C1 segment of cervical spinal cord (tissue), 14 donors: ENCODE measurements around the gene WSCD2.

Experiments
- DNase-seq, 14 donors: peaks; one replicate each; lab custom pipeline; 2025; lab: John Stamatoyannopoulos, UW

Gene WSCD2

DNA sequence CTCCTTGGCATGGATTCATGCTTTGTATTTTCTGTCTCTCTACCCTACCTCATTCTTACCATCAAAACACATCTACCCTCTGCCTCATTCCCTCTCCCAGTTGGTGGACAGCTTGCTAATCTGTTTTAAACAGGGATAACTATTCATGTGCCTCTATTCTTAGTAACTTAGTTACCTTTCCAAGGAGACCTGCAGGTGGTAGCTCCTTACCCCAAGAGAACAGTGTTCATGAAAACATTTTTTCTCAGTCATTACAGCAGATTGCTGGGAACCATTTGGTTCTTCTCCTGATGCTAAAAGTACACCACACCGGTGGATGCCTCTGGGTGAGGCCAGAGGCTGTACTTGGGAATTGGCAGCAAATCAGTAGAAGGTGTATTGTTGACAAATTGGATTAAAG lies 137.0 kb downstream of the WSCD2 start:
- DNase-seq: peak in 1 of 14 donors; percentile 46

- DNase-seq: no peak
Observed at GRCh38 chr12:108267450-108267849, 138.4 kb downstream of the WSCD2 start.

DNA sequence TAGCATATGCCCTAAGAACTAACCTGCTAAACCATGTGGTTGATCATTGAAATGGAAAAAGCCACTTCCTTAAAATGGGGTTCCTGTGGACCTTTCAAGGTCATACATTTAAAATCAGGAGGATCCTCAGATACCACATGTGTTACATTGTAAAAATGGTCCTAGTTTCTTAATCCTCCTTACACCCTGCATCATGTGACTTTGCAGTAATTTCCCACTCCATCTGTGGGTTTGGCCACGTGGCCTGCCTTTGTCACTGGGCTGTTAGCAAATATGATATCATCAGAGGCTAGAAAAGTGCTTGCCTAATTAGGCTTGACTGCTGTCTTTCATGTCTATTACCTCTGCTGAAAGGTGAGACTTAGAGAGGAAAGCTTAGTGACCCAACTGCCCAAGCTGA lies 139.3 kb downstream of the WSCD2 start:
- no peak for DNase-seq

DNA sequence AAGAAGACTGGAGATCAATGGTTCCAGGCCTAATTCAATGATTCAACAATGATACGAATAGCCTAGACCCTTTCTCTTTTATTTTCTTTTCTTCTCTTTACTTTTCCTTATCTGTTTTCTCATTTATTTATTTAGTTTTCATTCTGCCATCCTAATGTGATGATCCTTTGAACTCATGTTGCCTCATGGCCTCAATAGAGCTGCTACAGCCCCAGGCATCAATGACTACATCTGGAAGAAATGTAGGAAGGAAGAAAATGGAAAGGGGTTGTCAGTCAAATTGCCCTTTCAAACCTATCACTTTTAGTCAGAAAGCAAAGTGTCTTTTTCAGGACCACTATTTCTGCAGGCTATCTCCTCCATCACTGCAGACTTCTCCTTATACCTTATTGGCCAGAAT lies 140.1 kb downstream of the WSCD2 start:
- no peak for DNase-seq

DNA sequence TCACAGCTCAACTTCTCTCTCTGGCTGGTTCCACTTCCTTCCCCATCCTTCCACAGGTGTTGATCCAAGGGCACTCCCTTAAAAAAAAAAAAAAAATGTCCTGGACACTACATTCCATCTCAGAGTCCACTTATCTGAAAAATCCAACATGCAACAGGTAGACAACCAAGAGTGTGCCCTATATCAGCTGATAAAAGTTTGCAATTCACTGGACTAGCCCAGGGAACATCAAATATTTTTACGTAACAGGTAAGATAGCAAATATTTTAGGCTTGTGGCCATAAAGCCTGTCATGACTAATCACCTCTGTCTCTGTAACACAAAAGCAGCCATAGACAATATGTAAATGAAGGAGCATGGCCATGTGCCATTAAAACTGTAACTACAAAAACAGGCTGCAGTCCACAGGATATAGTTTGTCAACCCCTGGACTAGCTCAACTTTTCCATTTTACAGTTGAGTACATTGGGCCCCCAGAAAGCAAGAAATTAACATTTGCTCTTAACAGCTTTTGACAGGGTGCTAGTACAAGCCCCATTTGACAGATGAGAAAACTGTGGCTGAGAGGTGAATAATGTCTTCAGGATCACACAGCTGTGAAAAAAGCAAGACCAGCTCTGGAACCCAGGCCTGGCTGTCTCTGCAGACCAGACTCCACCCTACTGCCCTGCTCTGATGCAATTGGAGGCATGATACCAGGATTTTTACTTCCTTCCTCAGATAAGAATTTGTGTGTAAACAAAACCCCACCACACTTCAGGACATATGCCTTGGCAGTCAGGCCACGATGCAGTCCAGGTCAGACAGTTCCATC lies 141.2 kb downstream of the WSCD2 start:
- DNase-seq: peak in 1 of 14 donors; percentile 66

DNA sequence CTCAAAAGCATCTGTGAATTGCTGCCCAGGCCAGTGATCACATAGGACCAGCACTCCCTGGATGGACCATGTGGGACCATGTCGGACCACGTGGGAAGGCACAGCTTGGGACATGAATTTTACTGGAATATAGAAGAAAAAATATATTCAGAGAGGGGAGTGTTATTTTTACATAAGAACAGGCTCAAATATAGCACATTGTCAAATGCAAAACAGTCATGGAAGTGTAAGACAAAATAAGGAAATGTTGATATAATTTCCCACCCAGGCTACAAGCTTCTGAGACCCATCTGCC lies 141.7 kb downstream of the WSCD2 start:
- DNase-seq: no peak

GRCh38 chr12:108271951-108272872 lies 143.1 kb downstream of the WSCD2 start:
- no peak for DNase-seq

DNA sequence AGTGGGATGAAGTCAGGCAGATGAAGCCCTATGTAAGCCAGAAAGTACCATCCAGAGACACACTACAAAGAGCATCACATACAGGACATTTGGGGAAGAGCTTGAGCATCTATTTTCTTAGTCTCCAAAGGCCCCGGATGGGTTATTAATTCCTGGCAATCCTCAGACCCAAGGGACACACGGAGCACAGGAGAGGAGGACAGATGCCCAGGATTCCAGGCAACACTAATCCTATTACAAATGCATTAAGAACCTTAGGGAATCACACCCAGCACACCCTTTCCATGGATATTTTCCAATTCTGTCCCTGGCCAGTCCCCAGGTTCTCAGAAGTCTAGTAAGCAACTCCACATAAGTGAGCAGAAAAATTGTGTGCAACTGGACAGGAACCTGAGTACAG lies 144.1 kb downstream of the WSCD2 start:
- DNase-seq: no peak

- DNase-seq: no peak
Observed at GRCh38 chr12:108277613-108278012, 148.5 kb downstream of the WSCD2 start.

DNA sequence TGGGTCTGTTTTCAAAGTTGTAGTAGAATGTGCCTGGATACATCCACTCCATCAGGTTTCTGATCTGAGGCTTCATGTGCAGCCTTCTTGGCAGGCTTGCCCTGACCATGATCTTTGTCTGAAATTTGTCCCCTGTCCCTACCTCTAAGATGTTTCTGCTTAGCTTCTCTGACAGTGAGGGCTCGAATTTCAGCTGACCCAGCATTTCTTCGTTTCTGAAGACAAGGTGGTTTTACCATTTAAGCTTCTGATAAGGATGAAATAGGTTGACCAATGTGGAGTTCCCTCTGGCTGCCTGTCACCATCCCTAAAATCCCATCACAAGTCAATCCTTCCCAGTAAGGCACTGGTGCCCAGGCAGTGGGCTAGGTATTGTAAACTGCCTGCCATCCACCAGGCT lies 153.1 kb downstream of the WSCD2 start:
- no peak for DNase-seq

DNA sequence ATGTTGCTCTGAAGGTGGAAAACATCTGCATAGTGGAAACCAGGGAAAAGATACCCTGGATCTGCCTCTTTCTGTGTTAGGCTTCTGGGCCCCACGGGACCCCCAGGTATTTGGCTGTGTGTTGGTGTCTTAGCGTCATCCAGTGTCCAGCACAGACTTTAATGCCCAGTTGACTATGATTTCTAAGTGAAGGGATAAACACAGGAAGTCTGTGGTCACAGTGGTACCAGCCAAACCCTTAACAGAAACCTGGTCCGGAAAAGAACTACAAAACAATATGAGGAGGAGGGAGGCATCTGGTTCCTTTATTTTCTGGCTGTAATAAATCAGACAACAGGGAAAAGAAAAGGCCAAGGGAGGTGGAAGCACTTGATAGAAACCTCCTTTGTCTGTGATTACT lies 153.6 kb downstream of the WSCD2 start:
- DNase-seq: no peak

DNA sequence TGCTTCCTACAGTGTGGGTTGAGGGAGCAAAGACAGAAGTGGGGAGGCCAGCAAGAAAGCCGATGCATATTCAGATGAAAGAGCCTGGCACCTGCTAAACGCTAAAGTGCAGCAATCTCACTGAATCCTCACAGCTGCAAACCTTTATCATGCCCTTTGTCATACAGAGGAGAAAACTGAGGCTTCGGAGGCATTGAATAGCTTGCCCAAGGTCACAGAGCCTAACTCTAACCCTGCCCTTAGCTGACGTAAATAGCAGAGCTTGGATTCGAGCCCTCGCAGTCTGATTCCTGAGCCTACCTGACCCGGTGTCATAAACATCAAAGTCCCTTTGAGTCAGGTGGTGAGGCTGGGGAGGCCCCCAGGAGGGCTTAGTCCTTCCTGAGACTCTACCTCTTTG lies 155.1 kb downstream of the WSCD2 start:
- DNase-seq: no peak

GRCh38 chr12:108285016-108285415 lies 155.9 kb downstream of the WSCD2 start:
- no peak for DNase-seq

GRCh38 chr12:108287227-108287626 lies 158.1 kb downstream of the WSCD2 start:
- DNase-seq: no peak

- peak in 7 of 14 donors; percentile 28 to 72 (median 38) for DNase-seq
Observed at GRCh38 chr12:108289350-108290161, 160.5 kb downstream of the WSCD2 start.

DNA sequence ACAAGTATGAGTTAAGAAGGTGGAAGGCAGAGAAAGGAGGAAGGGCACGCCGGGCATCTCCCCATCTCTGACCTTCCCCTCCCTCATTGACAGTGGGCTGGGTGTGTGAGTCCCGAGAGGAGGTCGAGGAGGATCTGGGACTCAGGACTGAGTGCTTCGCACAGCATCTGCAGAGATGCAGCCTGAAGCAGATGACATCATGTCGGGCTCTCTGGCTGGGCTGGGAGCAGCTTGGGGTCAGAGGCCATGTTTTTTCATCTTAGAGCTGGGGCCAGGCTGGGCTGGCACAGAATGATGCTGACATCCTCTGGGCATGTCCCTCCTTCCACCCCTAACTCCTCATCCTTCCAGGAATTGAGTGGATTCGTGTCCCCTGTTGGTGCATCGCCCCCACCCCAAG lies 166.6 kb downstream of the WSCD2 start:
- no peak for DNase-seq

GRCh38 chr12:108296945-108297344 lies 167.9 kb downstream of the WSCD2 start:
- no peak for DNase-seq

DNA sequence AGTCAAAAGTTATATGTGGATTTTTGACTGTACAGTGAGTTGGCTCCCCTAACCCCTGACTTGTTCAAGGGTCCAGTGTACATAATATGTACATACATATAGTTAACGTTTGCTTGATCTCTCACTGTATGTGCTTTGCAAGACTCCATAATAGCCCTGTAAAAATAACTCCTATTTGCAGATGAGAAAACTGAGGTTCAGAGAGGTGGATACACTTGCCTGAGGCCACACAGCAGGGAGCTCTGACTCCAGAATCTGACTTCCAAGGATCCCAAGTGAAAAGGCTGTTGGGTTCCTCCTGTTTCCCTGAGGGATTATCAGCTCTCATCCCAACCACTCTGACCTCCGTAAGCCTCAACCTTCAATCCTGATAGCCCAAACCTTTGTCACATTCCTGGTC lies 168.3 kb downstream of the WSCD2 start:
- DNase-seq: no peak

DNA sequence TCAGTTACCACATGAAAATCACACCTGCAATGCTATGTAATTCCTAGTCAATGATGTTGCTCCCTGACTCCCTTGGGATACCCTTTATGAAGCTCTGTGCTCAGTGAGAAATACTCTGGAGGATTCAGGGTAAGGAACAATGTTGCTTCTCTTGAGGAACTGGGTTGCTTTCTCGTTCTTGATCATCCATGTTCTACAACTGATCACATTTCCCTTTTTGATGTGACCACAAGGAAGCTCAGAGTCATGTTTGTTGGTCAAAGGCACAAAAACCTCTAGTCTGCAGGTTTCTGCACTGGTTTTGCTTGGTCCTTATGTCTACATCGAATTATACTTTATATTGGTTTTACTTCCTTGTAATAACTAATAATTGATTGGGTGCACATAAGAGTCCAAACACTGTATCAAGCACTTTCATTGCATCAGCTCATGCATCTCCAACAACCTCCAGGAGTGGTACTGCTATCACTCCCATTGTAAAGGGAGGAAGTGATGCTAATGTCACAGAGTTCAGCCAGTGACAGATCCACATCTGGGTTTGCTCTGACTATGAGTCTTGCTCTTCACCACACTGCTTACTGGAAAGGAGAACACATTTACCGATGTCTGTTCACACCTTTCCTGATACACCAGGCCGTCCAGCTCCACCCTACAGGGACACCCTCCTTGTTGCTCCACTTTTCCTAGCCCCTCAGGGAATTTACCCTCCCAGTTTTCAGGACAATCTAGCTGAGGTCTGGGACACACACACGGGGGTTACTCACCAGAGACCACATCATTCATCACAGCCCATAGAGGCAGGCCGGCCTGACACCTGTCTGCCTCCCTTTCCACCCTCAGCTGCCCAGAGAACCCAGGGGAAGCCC lies 169.0 kb downstream of the WSCD2 start:
- DNase-seq: no peak

DNA sequence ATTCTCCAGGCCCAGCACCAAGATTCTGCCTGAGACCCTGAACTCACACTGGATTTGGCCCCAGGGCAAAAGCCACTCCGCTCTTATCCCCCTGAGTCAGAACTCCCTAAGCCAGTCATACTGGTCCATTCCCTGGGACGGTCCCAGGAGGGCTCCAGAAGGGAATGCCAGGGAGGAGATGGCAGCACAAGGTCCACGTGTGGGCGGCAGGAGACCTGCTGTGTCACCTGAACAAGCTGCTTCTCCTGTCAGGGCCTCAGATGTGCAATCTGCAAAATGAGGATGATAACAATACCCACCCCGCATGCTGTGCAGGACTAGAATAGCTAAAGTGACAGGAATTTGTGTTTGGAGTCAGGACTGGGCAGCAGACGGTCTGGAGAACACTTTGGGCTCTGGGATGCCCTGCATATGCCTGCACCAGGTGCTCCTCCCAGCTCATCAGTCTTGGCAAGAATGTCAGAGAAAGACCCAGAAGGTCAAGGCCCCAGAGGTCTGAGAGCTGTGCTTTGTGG lies 169.7 kb downstream of the WSCD2 start:
- peak in 1 of 14 donors; percentile 84 for DNase-seq

- DNase-seq: no peak
Observed at GRCh38 chr12:108299516-108299915, 170.4 kb downstream of the WSCD2 start.
